HG03520 (cell line): ENCODE data around the gene CTBP2.
"Not testable (repeated sequence)": the region's sequence is repeated elsewhere in the genome, so short reads cannot be mapped to it uniquely, and the experiment has no call there.

Experiments
- ATAC-seq: cut with Tn5 transposase; IDR thresholded peaks from one replicate; pipeline ENCODE4 v1.9.1; 2021; ENCODE audit warnings: mild to moderate bottlenecking, moderate library complexity; ENCODE audit not compliant: unreplicated experiment

CTBP2 gene

GRCh38 chr10:125089469-125089868 lies 70.9 kb downstream of the CTBP2 start:
- ATAC-seq: no peak

- ATAC-seq: no peak
Measured at GRCh38 chr10:125087897-125088215, 72.5 kb downstream of the CTBP2 start.

- ATAC-seq: no peak
Measured at GRCh38 chr10:125087191-125087896, 73.0 kb downstream of the CTBP2 start.

- ATAC-seq: no peak
Measured at GRCh38 chr10:125086691-125087090, 73.7 kb downstream of the CTBP2 start.

- no peak for ATAC-seq
Measured at GRCh38 chr10:125085258-125086054, 74.9 kb downstream of the CTBP2 start.

- ATAC-seq: no peak
Measured at GRCh38 chr10:125084614-125085257, 75.6 kb downstream of the CTBP2 start.

- ATAC-seq: no peak
Measured at GRCh38 chr10:125084191-125084613, 76.2 kb downstream of the CTBP2 start.

- no peak for ATAC-seq
Measured at GRCh38 chr10:125083576-125083920, 76.8 kb downstream of the CTBP2 start.

GRCh38 chr10:125082881-125083575 lies 77.3 kb downstream of the CTBP2 start:
- ATAC-seq: no peak

GRCh38 chr10:125082471-125082870 lies 77.9 kb downstream of the CTBP2 start:
- ATAC-seq: not testable (repeated sequence)

GRCh38 chr10:125081931-125082330 lies 78.4 kb downstream of the CTBP2 start:
- no peak for ATAC-seq

- ATAC-seq: no peak
Measured at GRCh38 chr10:125080984-125081383, 79.4 kb downstream of the CTBP2 start.

GRCh38 chr10:125080296-125080695 lies 80.1 kb downstream of the CTBP2 start:
- ATAC-seq: no peak

GRCh38 chr10:125079091-125079600 lies 81.2 kb downstream of the CTBP2 start:
- ATAC-seq: no peak

GRCh38 chr10:125076891-125077541 lies 83.3 kb downstream of the CTBP2 start:
- no peak for ATAC-seq

GRCh38 chr10:125076121-125076825 lies 84.1 kb downstream of the CTBP2 start:
- no peak for ATAC-seq

GRCh38 chr10:125073996-125074395 lies 86.4 kb downstream of the CTBP2 start:
- no peak for ATAC-seq

- ATAC-seq: no peak
Measured at GRCh38 chr10:125072794-125073193, 87.6 kb downstream of the CTBP2 start.

- no peak for ATAC-seq
Measured at GRCh38 chr10:125071008-125071407, 89.4 kb downstream of the CTBP2 start.

- no peak for ATAC-seq
Measured at GRCh38 chr10:125068406-125068805, 92.0 kb downstream of the CTBP2 start.
